Stimulated activated CD4-positive, alpha-beta T cell treated with anti-CD3 and anti-CD28 coated beads, TNF-alpha, amount 100 ng/mL, for 4 hours (primary cell): ENCODE measurements around the gene CADM1.

ENCODE experiments used
- DNase-seq, 3 experiments: peaks; one replicate each; pipeline ENCODE4 v3.0.0-alpha.2; 2020; ENCODE audit warnings: low read depth in 3 of 3

Gene CADM1

GRCh38 chr11:115183136-115183535 is 321.1 kb downstream of the CADM1 start:
- DNase-seq = no peak

GRCh38 chr11:115182282-115182955 is 321.8 kb downstream of the CADM1 start:
- DNase-seq = no peak

GRCh38 chr11:115181538-115181937 is 322.7 kb downstream of the CADM1 start:
- no peak for DNase-seq

GRCh38 chr11:115180272-115180671 is 323.9 kb downstream of the CADM1 start:
- no peak for DNase-seq

- no peak for DNase-seq
Measured at GRCh38 chr11:115179636-115180035, 324.6 kb downstream of the CADM1 start.

GRCh38 chr11:115178705-115179104 is 325.5 kb downstream of the CADM1 start:
- DNase-seq = no peak

DNA sequence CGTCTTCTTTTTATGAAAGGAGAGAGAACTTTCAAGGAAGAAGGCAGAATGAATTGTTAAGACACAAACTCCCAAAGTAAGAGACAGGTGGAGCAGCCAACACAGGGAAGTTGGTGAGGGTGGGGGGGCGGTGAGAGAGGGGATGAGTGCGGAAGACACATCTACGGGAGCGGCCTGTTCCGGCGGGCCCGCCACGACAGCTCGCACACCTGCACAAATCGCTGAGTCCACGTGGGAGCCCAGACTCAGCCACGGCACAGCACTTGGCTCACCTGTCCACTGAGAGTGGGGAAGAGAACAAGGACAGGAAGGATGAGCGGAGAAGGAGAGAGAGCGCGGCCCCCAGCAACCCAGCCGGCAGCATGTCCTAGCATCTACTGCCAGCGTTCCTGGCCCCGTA is 331.1 kb downstream of the CADM1 start:
- DNase-seq = no peak

DNA sequence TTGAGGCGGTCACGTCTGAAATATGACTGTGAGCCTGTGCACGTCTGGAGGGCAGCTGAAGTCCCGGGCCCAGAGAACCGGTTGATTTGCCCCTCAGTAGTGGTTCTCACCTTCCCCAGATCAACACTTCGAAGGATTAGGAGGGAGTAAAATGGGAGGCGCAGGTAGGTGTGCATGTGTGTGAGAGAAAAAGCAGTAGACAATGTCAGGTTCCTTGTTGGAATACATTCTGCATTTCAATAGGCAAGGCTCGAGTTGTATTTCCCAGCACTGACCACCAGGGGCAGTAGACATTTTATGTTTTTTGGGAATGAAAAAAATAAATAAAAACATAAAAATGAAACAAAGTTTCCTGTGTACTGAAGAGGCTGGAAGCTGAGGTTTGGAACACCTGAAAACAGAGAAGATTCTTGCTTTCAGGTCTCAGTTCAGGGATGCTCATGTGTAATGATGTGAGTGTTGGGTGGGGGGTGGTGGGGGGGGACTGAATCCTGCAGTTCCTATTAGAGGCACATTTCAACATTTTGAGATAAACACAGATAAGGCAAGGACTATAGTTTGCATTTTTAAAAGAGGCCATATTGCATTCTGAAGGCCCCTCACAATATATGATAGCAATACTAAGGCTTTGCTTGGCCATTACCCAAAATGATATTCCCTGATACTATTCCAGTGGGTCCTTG is 333.9 kb downstream of the CADM1 start:
- no peak for DNase-seq

- no peak for DNase-seq
Measured at GRCh38 chr11:115169251-115169650, 335.0 kb downstream of the CADM1 start.

- DNase-seq = no peak
Measured at GRCh38 chr11:115168686-115169085, 335.5 kb downstream of the CADM1 start.

DNA sequence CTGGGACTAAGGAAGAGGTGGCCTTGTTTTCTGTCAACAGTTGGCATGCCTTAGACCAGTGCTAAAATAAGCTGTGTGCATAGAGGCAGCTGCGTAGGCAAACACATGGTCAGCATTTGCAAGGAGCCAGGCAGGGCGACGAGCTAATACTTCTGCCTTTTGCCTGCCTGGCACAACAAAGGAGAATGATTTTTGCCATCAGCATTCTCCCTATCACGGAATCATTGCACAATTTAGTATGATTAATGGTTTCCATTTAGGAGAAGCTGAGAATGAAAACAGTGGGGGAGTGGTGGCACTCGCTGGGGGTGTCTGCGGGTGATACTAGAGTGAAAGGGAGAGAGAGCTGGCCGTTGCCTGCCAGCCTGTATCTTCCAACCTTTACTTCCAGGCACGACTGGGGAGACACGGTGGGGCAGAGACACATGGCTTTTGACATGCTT is 336.0 kb downstream of the CADM1 start:
- DNase-seq = no peak

DNA sequence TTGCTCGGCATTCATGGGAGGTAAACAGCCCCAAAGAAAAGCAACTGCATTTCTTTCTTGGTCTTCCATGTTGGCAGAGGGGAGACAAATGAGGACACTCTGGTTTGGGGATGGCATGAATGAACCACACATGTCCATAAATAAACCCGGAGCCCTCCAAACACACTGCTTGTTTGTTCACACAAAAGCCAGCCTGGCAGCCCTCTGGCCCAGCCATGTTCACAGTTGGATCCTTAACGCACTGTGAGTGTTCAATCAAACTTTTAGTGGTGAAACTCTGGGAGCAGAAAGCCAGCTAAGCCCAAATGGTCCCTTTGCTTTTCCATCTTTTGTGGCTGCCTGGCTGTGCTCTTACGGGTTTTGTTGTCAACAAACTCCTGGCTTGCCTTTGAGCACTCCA is 336.8 kb downstream of the CADM1 start:
- no peak for DNase-seq

GRCh38 chr11:115166820-115167219 is 337.4 kb downstream of the CADM1 start:
- DNase-seq = no peak

GRCh38 chr11:115164774-115165173 is 339.4 kb downstream of the CADM1 start:
- DNase-seq = no peak

- DNase-seq = no peak
Measured at GRCh38 chr11:115162919-115163318, 341.3 kb downstream of the CADM1 start.

GRCh38 chr11:115161876-115162275 is 342.3 kb downstream of the CADM1 start:
- DNase-seq = no peak

- no peak for DNase-seq
Measured at GRCh38 chr11:115159207-115159606, 345.0 kb downstream of the CADM1 start.

DNA sequence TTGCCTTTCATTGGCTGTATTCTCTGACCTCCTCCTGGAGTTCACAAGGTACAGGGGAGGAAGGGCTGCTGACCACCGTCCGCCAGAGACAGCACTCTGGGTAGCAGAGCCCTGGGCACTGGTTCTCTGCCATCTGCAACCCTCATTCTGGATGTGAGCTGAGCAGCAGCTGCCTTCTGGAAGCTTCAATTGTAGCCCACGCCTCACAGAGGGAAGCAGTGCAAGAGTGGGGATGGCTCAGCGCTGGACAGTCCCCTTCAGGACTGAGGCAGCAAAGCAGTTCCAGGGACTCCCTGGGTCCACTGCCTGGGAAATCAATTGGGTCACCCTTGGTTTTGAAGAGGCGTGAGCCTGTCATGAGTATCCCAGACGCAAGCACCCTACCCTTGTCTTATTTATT is 346.2 kb downstream of the CADM1 start:
- DNase-seq = no peak

GRCh38 chr11:115157247-115157646 is 347.0 kb downstream of the CADM1 start:
- no peak for DNase-seq

DNA sequence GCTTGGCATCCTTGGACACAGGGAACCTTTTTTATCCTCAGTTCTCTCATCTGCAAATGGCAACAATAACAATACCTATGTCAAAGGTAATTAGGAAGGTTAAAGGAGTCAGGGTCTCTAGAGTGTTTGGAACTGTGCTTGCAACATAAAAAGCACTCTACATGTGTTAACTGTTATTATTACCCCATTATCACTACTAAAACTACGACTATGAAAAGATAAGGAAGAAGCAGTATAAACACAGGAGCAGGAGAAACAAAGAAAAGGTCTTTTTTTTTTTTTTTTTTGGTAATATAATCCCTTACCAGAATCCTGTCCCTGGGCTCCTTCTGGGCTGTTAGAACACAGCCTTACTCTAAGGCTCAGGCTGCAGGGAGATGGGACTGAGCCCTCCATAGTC is 348.2 kb downstream of the CADM1 start:
- no peak for DNase-seq

- no peak for DNase-seq
Measured at GRCh38 chr11:115155320-115155719, 348.9 kb downstream of the CADM1 start.

DNA sequence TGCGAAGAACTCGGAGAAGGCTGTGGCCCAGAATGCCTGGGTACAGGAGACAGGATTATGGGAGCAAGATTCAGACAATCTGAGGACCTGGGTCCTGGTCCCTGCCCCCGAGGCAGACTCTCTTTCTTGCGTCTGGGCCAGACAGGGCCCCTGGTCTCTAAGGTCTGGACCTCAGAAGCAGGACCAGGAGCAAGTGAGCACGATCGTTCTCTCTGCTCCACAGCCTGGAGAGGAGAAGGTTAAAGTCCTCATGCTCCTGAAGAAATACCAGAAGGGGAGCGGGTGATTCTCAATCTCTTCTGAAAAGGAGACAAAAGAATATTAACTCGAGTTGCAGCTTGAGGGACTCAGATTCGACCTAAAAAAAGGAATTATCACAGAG is 349.9 kb downstream of the CADM1 start:
- no peak for DNase-seq

DNA sequence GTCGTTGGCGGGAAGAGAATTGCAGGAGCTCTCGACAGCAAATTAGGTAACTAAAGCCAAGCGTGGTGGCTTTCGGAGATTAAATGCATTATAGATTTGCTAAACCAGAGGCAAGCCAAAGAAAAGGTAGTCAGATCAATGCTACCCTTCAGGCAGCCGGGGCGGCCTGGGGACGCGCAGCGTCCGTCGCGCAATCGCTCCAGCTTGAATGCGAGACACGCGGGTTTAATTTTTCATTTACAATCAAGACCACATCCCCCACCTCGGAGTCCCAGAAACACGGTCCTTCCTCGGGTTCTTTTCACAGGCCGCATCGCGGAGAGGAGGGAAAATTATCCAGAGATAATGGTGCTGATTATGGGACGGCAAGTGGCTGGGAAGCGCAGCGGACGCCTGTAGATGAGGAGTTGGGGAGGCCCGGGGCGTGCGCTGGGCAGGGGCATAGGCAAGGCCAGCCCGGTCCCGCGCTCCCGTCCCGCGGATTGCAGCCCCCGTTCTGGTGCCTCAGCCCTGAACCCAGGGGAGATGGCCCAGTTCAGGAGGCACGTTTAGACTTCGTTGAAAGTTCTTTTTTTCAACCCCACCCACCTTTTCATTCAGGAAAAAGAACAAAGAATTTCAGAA is 350.4 kb downstream of the CADM1 start:
- no peak for DNase-seq
